NT2/D1 (cell line): Measurements from ENCODE around the gene UPP2.

ENCODE experiments used
- DNase-seq: peaks from one replicate; pipeline ENCODE4 v3.0.0-alpha.2; 2011; ENCODE audit warnings: low read depth, low spot score
- H3K27me3 ChIP-seq: 2 replicates; pipeline ENCODE4 v1.6.0; 2011; ENCODE audit warnings: mild to moderate bottlenecking; ENCODE audit not compliant: insufficient read length, insufficient read depth
- H3K36me3 ChIP-seq: 2 replicates; pipeline ENCODE4 v1.6.1; 2011; ENCODE audit warnings: mild to moderate bottlenecking, low read length, mixed read lengths; ENCODE audit not compliant: insufficient read depth, insufficient read length
- H3K4me1 ChIP-seq: 2 replicates; pipeline ENCODE4 v1.5.1; 2011; ENCODE audit not compliant: insufficient read depth, insufficient read length
- H3K4me3 ChIP-seq: 2 replicates; pipeline ENCODE4 v1.5.1; 2011; ENCODE audit warnings: low read depth; ENCODE audit not compliant: insufficient read length
- H3K9ac ChIP-seq: 2 replicates; pipeline ENCODE4 v1.6.0; 2011; ENCODE audit warnings: low read depth; ENCODE audit not compliant: insufficient read length
- H3K9me3 ChIP-seq: 2 replicates; pipeline ENCODE4 v1.5.1; 2011; ENCODE audit warnings: mild to moderate bottlenecking, low read length; ENCODE audit not compliant: insufficient read depth
- SUZ12 ChIP-seq: IDR thresholded peaks from 2 replicates; pipeline ENCODE4 v1.6.1; 2011; ENCODE audit not compliant: insufficient read length, insufficient read depth; ENCODE audit errors: extremely low read depth
- YY1 ChIP-seq: IDR thresholded peaks from 2 replicates; pipeline ENCODE4 v1.6.1; 2011; ENCODE audit not compliant: insufficient read length, insufficient read depth
- ZNF274 ChIP-seq: IDR thresholded peaks from 2 replicates; pipeline ENCODE4 v1.6.1; 2011; ENCODE audit warnings: mild to moderate bottlenecking, low read depth, low read length

The UPP2 gene

GRCh38 chr2:158124896-158125295 lies 23.2 kb downstream of the UPP2 start:
- no peaks in the 10 kb centered on the region for H3K27me3 ChIP-seq
- H3K4me1 ChIP-seq: no peaks in the 10 kb centered on the region
- H3K36me3 ChIP-seq: no peaks in the 10 kb centered on the region
- DNase-seq: no peak
- TF ChIP-seq ZNF274 (no peak), SUZ12 (no peak), YY1 (no peak)
- no peak overlapping the region for H3K9ac ChIP-seq
- no peak overlapping the region for H3K4me3 ChIP-seq
- H3K9me3 ChIP-seq: no peaks in the 10 kb centered on the region

- Histone ChIP-seq H3K4me3 (no peak overlapping the region), H3K4me1 (no peaks in the 10 kb centered on the region), H3K27me3 (no peaks in the 10 kb centered on the region), H3K36me3 (no peaks in the 10 kb centered on the region), H3K9me3 (no peaks in the 10 kb centered on the region), H3K9ac (no peak overlapping the region)
- peak; percentile 13 for DNase-seq
- TF ChIP-seq SUZ12: no peak
- TF ChIP-seq ZNF274: no peak
- no peak for TF ChIP-seq YY1
These were observed 24.3 kb downstream of the UPP2 start for GRCh38 chr2:158125756-158126498.

- H3K9me3 ChIP-seq: no peaks in the 10 kb centered on the region
- H3K27me3 ChIP-seq: no peaks in the 10 kb centered on the region
- DNase-seq: no peak
- TF ChIP-seq ZNF274: no peak
- no peak overlapping the region for H3K9ac ChIP-seq
- no peaks in the 10 kb centered on the region for H3K4me1 ChIP-seq
- H3K4me3 ChIP-seq: no peak overlapping the region
- no peaks in the 10 kb centered on the region for H3K36me3 ChIP-seq
These were observed 25.7 kb downstream of the UPP2 start for GRCh38 chr2:158127380-158127804.

GRCh38 chr2:158128168-158128973 lies 26.7 kb downstream of the UPP2 start:
- Histone ChIP-seq H3K4me1 (no peaks in the 10 kb centered on the region), H3K36me3 (no peaks in the 10 kb centered on the region), H3K9ac (no peak overlapping the region), H3K9me3 (no peaks in the 10 kb centered on the region), H3K4me3 (no peak overlapping the region), H3K27me3 (no peaks in the 10 kb centered on the region)
- DNase-seq: no peak
- TF ChIP-seq ZNF274 (no peak), SUZ12 (no peak), YY1 (no peak)

- Histone ChIP-seq H3K9ac (no peak overlapping the region), H3K36me3 (no peaks in the 10 kb centered on the region), H3K27me3 (no peaks in the 10 kb centered on the region), H3K4me3 (no peak overlapping the region), H3K4me1 (no peaks in the 10 kb centered on the region), H3K9me3 (no peaks in the 10 kb centered on the region)
- no peak for DNase-seq
- TF ChIP-seq SUZ12: no peak
- TF ChIP-seq YY1: no peak
- no peak for TF ChIP-seq ZNF274
These were observed 27.4 kb downstream of the UPP2 start for GRCh38 chr2:158129037-158129436.

GRCh38 chr2:158130832-158131473 lies 29.3 kb downstream of the UPP2 start:
- Histone ChIP-seq H3K4me1 (no peaks in the 10 kb centered on the region), H3K4me3 (no peak overlapping the region), H3K9ac (no peak overlapping the region), H3K36me3 (no peaks in the 10 kb centered on the region), H3K27me3 (no peaks in the 10 kb centered on the region), H3K9me3 (no peaks in the 10 kb centered on the region)
- DNase-seq: no peak
- TF ChIP-seq SUZ12 (no peak), ZNF274 (no peak), YY1 (no peak)

GRCh38 chr2:158131483-158131912 lies 29.8 kb downstream of the UPP2 start:
- TF ChIP-seq YY1: no peak
- TF ChIP-seq SUZ12: no peak
- TF ChIP-seq ZNF274: no peak
- no peak overlapping the region for H3K9ac ChIP-seq
- DNase-seq: no peak
- H3K36me3 ChIP-seq: no peaks in the 10 kb centered on the region
- H3K4me1 ChIP-seq: no peaks in the 10 kb centered on the region
- no peak overlapping the region for H3K4me3 ChIP-seq
- no peaks in the 10 kb centered on the region for H3K27me3 ChIP-seq
- no peaks in the 10 kb centered on the region for H3K9me3 ChIP-seq
